CD4-positive, alpha-beta T cell treated with Interleukin-4 for 4 hours (primary cell): Measurements from ENCODE around the gene CDC7.

ENCODE experiments used
- DNase-seq: peaks from one replicate; pipeline ENCODE4 v3.0.0-alpha.2; 2020

The CDC7 gene

GRCh38 chr1:91550961-91551360 is 50.3 kb downstream of the CDC7 start:
- DNase-seq, result peak; percentile 43

- no peak for DNase-seq
Measured at GRCh38 chr1:91552091-91552490, 51.4 kb downstream of the CDC7 start.

GRCh38 chr1:91552596-91552995 is 51.9 kb downstream of the CDC7 start:
- no peak for DNase-seq

- DNase-seq, result no peak
Measured at GRCh38 chr1:91553177-91553591, 52.5 kb downstream of the CDC7 start.

- DNase-seq, result no peak
Measured at GRCh38 chr1:91555074-91555730, 54.6 kb downstream of the CDC7 start.

GRCh38 chr1:91555821-91556531 is 55.3 kb downstream of the CDC7 start:
- DNase-seq, result peak; percentile 92

- no peak for DNase-seq
Measured at GRCh38 chr1:91556556-91556955, 55.9 kb downstream of the CDC7 start.

- peak; percentile 9 for DNase-seq
Measured at GRCh38 chr1:91557039-91557690, 56.5 kb downstream of the CDC7 start.

- DNase-seq, result no peak
Measured at GRCh38 chr1:91557826-91558225, 57.2 kb downstream of the CDC7 start.

GRCh38 chr1:91559046-91559750 is 58.5 kb downstream of the CDC7 start:
- no peak for DNase-seq

GRCh38 chr1:91559838-91560565 is 59.4 kb downstream of the CDC7 start:
- DNase-seq, result peak; percentile 18

GRCh38 chr1:91564888-91565701 is 64.4 kb downstream of the CDC7 start:
- no peak for DNase-seq

GRCh38 chr1:91567583-91567982 is 66.9 kb downstream of the CDC7 start:
- DNase-seq, result no peak

GRCh38 chr1:91568261-91568660 is 67.6 kb downstream of the CDC7 start:
- no peak for DNase-seq

- peak; percentile 30 for DNase-seq
Measured at GRCh38 chr1:91569411-91570119, 68.9 kb downstream of the CDC7 start.

- no peak for DNase-seq
Measured at GRCh38 chr1:91570120-91570448, 69.4 kb downstream of the CDC7 start.

GRCh38 chr1:91572044-91572443 is 71.4 kb downstream of the CDC7 start:
- DNase-seq, result peak; percentile 19
